GM19099 (cell line): ENCODE measurements around the gene ATF7.

Experiments
- POLR2A ChIP-seq: IDR thresholded peaks from 3 replicates; pipeline ENCODE4 v1.6.1; 2011; ENCODE audit warnings: low read depth; ENCODE audit not compliant: insufficient read length; ENCODE audit errors: extremely low read depth

The ATF7 gene

GRCh38 chr12:53482626-53483168 is 143.5 kb downstream of the ATF7 start:
- TF ChIP-seq POLR2A = peak; percentile 14

DNA sequence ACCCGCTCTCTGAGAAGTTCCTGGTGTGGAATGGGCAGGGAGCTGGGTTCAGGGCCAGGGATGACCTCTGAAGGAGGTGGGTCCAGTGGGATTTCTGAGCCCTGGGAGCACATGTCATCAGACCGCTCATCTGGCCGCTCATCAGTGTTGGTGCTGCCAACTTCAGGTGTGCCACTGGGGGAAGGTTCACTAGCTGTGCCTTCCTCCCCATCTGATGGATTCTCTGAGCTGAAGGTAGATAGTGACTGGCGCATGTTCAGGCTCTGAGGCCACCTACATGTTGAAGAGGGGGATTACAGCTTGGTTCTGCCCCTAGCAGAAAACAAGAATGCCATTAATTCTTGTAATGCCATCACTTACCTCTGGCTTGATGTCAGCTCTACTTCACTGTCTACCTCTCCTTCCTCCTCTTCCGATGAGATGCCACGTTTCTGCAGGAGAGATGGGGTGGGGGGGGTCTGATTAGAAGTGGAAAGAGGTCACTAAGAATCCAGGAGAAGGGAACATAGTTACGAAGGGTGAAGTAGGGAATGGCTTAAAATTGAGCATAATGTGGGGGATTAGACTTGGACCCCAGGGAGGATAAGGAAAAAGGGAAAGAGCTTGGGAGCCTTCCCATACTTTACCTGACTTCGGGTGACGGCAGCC is 144.1 kb downstream of the ATF7 start:
- TF ChIP-seq POLR2A = no peak

DNA sequence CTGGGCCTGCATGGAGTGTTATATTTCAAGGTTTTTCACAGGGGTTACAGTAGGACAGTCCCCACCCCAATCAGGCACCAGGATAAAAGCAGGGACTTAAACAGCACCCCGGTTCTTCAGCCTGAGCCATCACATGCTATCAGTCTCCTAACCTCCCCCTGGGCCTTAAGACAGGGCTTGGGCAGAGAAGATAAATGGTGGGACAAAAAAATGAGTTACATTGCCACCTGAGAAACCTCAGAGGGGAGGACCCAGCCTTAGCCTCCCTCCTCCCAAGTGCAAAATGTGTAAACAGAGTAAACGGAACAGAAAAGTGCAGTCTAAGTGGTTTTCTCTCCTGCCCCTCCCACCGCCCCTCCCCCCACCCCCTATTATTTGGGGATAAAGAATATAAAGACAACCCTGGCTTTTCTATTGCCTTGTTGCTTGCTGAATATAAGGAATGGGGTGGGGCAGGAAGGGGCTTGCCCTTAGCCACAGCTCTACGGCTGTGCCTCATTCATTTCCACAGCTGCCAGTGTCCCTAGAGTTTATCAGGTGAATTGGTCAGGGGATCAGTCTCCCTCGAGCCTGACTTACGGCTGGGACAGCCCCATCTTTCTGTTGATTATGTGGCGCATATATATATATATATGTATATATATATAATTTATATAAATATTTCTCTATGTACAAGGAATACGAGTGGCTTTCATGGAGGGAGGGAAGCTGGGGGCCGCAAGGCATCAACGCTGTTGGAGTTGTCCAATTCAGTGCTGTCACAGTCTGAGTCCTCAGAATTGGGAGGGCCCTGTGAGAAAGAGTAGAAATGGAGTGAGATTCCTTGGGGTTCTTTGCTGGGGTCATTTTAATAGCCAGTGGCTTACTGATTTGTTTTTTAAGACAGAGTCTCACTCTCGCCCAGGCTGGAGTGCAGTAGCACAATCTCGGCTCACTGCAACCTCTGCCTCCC is 145.4 kb downstream of the ATF7 start:
- TF ChIP-seq POLR2A = no peak

DNA sequence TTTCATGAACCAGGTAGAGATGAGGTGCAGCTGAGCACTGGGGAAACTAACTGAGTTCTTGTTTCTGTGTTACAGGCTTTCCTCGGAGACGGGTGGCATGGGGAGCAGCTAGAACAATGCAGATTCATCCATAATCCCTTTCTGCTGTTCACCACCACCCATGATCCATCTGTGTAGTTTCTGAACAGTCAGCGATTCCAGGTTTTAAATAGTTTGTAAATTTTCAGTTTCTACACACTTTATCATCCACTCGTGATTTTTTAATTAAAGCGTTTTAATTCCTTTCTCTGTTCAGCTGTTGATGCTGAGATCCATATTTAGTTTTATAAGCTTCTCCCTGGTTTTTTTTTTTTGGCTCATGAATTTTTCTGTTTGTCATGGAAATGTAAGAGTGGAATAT is 146.9 kb downstream of the ATF7 start:
- peak; percentile 6 for TF ChIP-seq POLR2A

- peak; percentile 7 for TF ChIP-seq POLR2A
These were observed 147.3 kb downstream of the ATF7 start for GRCh38 chr12:53478865-53479264.

DNA sequence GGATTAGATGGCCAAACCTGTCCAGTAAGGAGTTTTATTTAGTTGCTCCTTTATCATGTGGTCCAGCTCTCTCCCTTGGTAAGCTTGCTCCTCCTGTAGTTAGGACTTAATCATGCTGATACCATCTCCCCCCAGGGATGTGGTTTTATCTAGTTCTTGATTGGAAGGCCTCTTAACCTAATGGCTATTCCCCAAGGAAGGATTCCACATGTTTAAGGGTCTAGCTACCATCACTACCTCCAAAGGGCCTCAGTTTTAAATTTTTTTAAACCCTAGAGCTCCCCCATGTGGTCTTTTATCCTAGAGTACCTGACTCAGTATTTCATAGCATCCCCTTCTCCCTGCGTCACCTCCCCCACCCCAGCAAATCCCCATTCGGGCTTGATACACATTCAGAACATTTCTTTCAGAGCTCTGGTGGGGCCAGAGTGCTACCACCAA is 149.4 kb downstream of the ATF7 start:
- TF ChIP-seq POLR2A = peak; percentile 29

DNA sequence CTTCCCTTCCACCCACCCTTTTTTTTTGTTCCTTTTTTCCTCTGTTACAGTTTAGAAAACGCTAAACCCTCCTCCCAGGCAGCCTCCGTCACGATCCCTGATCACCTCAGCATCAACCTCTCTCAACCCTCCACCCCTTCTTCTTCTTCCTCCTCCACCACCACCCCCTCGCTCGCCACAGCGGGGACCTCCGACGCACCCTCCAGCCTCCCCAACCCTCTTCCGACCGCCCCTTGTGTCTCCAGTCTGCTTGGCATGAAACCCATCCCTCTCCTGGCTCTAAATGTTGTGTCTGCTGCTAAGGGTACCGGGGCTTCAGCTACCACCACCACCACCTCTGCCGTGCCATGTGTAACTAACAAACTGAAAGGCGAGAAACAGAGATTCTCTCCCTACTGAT is 151.4 kb downstream of the ATF7 start:
- no peak for TF ChIP-seq POLR2A

DNA sequence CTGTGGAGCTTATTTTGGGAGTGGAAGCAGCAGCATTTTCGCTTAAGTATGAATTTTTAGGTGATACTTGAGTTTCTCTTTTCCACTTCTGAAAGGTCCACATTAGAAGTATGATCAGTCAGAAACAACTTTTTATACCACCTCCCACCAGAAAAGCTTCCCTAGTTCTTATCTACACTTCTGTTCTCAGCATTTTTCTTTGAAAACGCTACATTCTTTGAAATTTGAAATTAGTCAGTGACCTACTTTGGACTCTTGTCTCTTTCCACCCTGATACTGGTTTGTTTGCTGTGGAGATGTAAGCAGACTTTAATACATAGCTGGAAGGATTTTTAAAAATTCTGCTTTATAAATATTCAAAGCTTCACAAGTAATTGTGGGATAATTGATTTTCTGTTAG is 152.1 kb downstream of the ATF7 start:
- TF ChIP-seq POLR2A = no peak

GRCh38 chr12:53472056-53472582 is 154.1 kb downstream of the ATF7 start:
- no peak for TF ChIP-seq POLR2A

DNA sequence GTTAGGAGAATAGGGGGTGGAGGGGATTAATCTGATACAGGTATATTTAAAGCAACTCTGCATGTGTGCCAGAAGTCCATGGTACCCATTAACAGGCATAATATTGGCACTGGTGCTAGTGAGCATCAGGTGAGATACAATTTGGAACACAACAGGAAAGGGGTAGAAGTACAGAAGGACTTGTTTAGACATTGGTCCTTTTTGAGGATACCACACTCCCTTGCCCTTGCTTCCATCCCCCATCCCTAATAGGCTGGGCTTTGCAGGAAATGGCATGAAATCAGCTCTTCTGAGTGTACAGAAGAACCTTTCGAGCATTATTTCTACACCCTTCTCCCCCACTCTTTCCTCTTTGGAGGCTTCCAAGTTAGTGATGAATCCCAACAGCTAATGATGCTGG is 157.9 kb downstream of the ATF7 start:
- no peak for TF ChIP-seq POLR2A

DNA sequence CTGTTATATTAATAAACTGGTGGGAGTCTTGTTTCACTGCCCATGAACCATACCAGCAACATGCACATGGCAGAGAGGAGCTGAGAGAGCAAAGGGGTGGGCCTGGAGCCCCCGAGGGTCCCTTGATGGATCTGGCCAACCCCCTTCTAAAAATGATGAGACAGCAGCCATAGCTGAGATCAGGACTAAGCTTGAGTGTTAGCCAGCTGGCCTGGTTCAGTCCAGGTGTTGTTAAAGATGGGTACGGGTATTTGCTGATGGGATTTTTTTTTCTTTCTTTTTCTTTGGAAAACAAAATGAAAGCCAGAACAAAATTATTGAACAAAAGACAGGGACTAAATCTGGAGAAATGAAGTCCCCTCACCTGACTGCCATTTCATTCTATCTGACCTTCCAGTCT is 158.3 kb downstream of the ATF7 start:
- TF ChIP-seq POLR2A = no peak

- TF ChIP-seq POLR2A = no peak
These were observed 159.1 kb downstream of the ATF7 start for GRCh38 chr12:53467082-53467481.

- no peak for TF ChIP-seq POLR2A
These were observed 159.5 kb downstream of the ATF7 start for GRCh38 chr12:53466640-53467039.

GRCh38 chr12:53465679-53466078 is 160.5 kb downstream of the ATF7 start:
- TF ChIP-seq POLR2A = no peak

- no peak for TF ChIP-seq POLR2A
These were observed 161.3 kb downstream of the ATF7 start for GRCh38 chr12:53464685-53465418.
